Sciatic nerve (tissue), 2 donors: ENCODE results near the gene ASCC3. TPM values are rescaled to one million over a fixed set of nuclear protein-coding genes. Genes with fewer than 3 reads are reported as not detected.

Source experiments
- ATAC-seq: fragments of 200-7000 bp; cut with Tn5 transposase; one replicate; pipeline ENCODE4 v1.9.1; 2020; ENCODE audit warnings: mild to moderate bottlenecking, moderate library complexity
- DNase-seq: peaks from one replicate; pipeline ENCODE4 v3.0.0-alpha.2; 2020; ENCODE audit warnings: low spot score
- intact Hi-C: fragments of 100-400 bp; cut with DNase I; formaldehyde crosslinking; loops from one replicate; pipeline ENCODE4 v1.14.2; 2022
- total RNA-seq: library from RNA; stranded (reverse); fragmentation: NEBNext Ultra II Directional; extraction: Animal tissue kit (Norgen Biotek cat#: 25700); gene quantifications from one replicate; pipeline ENCODE4 v1.2.1, GENCODE V29; 2021
- donor health status: DM: no; HTN: no; CAD: no.
- donor health status: DM: no; HTN: no; CAD: no.

Gene ASCC3
- total RNA-seq, 1 donor from 2014 or later, result 36.9 TPM

GRCh38 chr6:100553243-100553642 is 327.9 kb downstream of the ASCC3 start:
- DNase-seq (no peak), ATAC-seq (no peak)
- intact Hi-C loops, result no loop called here

GRCh38 chr6:100549406-100550167 is 331.5 kb downstream of the ASCC3 start:
- intact Hi-C loops, result no loop called here
- DNase-seq, result no peak
- ATAC-seq, result no peak

DNA sequence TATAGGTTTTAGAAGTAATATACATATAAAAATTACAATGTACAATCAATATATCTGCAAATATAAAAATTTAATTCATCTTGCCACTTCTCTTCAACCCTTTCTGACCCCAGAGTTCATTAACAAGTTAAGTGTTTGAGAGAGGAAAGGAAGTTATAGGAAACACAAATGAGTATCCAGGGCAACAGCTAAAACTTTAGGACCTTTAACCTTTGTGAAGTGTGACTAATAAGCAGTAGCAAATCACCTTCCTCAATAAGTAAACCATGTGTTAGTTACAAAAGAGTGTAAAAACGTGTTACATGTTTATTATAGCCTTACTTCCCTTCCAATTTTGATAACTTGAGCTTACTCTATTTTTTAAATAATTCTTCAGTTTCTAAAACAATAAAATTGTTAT is 343.0 kb downstream of the ASCC3 start:
- DNase-seq (no peak), ATAC-seq (no peak)
- intact Hi-C loops, result no loop called here

GRCh38 chr6:100518588-100518987 is 362.5 kb downstream of the ASCC3 start:
- no peak for DNase-seq
- intact Hi-C loops, result no loop called here
- no peak for ATAC-seq

DNA sequence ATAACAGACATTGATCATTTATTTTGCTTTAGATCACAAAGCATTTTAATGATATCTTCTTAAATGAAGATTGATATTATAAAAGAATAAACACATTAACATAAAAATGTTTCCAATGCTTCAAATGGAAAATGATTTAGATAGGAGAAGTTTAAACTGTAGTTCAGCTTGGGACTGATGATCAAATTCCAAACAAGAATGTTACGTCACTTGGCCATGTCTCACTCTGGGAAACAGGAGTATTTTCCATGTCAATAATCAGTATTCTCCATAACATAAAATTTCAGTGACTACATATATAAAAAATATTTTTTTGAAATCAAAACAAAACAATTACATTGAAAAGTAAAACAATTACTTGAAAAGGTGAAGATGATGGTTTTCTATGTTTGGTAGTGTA is 363.5 kb downstream of the ASCC3 start:
- no peak for DNase-seq
- ATAC-seq, result no peak
- intact Hi-C loops, result no loop called here

- intact Hi-C loops, result no loop called here
- no peak for ATAC-seq
- no peak for DNase-seq
Observed at GRCh38 chr6:100517106-100517505, 364.0 kb downstream of the ASCC3 start.

DNA sequence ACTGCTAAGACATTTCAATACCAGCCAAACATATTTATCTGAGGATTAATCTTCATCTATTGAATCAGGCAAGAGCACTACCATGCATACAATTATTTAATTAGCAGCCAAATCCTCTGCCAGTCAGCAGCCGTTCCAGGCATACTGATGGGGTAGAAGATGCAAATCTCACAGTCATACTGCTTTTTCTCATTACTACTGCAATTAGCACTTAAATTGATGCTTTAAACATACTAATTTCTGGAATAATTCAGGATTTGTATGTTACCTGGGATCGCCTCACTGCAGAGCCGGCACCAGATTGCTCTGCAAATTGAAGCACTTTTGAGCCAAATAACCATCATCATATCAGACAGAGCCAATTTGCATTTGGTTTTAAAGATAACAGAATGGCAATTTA is 366.5 kb downstream of the ASCC3 start:
- no peak for DNase-seq
- ATAC-seq, result no peak
- intact Hi-C loops, result no loop called here

GRCh38 chr6:100512203-100512862 is 368.8 kb downstream of the ASCC3 start:
- intact Hi-C loops, result no loop called here
- DNase-seq, result no peak
- no peak for ATAC-seq

DNA sequence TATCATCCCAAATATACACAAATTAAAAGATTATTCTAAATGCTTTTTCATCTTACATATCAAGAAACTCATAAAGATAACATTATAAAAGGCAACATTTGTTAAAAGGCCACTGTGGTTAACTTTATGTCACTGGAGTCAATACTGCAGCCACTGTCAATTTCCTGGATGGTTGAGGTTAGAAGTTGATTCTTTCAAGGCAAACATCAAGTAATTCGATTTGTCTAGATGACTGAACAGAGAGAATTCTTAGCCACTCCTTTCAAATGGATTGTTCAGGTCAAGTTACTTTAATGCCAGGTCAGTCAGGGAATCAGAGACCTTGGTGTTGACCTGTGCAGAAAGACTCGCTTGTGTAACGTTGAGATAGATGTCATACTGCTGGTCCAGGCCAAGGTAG is 372.0 kb downstream of the ASCC3 start:
- ATAC-seq, result no peak
- intact Hi-C loops, result no loop called here
- DNase-seq, result no peak

GRCh38 chr6:100506651-100507050 is 374.5 kb downstream of the ASCC3 start:
- intact Hi-C loops, result no loop called here

DNA sequence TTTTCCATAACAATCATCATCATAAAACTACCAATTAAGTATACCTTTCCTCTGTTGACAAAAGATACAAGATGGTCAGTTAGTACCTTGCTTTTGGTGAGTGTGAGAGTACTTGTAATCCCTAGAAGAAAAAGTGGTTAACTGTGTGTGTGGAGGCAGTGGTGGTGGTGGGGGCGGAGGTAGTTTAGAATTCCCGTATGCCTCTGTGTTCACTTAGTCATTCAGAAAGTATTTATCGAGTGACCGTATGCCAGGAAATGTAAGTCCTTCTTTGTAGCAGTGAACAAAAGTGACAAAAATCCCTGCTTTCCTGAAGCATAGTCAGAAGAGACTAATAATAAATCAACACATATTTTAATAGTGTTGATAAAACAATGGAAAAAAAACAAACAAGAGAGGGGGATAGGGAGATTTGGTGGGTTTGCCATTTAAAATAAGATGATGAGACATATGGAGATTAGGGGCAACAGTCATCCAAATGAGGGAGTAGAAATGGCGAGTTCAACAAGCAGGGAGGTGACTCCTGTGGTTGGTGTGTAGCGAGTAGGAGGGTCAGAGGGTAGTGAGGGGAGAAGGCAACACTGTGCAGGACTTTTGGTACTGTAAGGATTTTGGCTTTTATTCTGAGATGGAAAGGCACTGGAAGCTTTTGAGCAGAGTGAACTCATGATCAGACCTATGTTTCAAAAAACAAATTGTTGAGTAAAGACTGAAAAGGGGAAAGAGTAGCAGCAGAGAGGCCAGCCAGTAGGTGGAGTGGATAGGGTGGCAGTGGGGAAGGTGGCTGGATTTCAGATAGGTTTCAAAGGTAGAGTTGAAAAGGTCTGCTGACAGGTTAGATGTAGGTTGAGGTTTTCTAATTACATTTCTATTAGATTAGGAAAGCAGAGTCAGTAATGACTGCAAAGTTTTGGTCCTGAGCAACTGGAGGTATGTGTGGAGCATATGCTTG is 376.1 kb downstream of the ASCC3 start:
- DNase-seq (no peak), ATAC-seq (no peak)
- intact Hi-C loops, result no loop called here

More at GRCh38 chr6:100506651-100507050, 374.5 kb downstream of the ASCC3 start:
- no peak for ATAC-seq
- no peak for DNase-seq

DNA sequence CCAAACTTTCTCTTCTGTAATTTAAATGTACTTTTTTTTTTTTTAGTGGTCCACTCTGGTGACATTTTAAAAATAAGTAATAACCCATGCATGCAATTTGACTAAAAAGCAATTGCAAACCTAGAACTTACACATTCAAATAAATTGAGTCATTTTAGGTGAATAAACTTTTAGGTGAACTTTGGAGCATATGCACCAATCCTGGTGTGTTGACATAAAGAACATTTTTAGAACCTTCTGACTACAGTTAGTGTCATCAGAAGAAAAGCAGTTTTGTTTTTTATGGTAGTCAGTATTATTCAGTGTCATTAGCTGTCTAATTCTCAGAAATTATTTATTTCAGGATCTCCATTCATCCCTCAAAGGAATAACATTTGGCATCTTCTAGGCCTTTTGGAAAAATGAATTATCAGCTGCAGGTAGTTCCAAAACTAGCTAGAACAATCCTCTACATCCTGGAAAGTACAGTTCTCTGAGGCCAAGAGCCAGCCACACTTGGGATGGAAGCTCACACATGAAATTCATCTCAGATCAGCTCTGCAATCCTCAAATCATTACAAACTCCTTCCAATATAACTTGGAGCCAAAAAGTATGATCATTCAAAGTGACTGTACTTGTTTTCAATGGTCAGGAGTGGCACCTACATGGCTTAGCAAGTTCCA is 378.0 kb downstream of the ASCC3 start:
- ATAC-seq (no peak), DNase-seq (no peak)
- intact Hi-C loops, result no loop called here

GRCh38 chr6:100493206-100493888 is 387.8 kb downstream of the ASCC3 start:
- DNase-seq (no peak), ATAC-seq (no peak)
- intact Hi-C loops, result no loop called here

- intact Hi-C loops, result no loop called here
- ATAC-seq (no peak), DNase-seq (no peak)
Observed at GRCh38 chr6:100491952-100492670, 389.0 kb downstream of the ASCC3 start.

GRCh38 chr6:100490065-100490464 is 391.1 kb downstream of the ASCC3 start:
- DNase-seq, result no peak
- intact Hi-C loops, result no loop called here
- ATAC-seq, result no peak

GRCh38 chr6:100488244-100488643 is 392.9 kb downstream of the ASCC3 start:
- no peak for ATAC-seq
- intact Hi-C loops, result no loop called here
- no peak for DNase-seq

DNA sequence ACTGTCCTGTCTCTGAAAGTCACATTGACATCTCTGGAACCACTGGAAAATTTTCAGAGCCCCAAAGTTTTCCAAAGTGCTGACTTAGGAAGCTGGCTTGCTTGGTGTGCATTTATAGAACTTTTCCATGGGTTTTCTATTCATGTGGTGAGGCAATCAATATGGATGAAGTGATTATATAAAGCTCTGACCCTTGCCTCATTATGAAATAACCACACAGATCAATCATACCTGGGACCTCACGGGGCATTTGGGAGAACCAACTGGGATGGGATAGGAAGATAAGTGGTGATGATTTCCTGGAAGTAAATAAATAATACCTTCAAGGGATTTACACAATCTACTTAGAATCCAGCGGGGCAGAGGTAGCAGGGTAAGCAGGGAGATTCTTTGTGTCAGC is 393.5 kb downstream of the ASCC3 start:
- ATAC-seq, result no peak
- intact Hi-C loops, result no loop called here
- no peak for DNase-seq

DNA sequence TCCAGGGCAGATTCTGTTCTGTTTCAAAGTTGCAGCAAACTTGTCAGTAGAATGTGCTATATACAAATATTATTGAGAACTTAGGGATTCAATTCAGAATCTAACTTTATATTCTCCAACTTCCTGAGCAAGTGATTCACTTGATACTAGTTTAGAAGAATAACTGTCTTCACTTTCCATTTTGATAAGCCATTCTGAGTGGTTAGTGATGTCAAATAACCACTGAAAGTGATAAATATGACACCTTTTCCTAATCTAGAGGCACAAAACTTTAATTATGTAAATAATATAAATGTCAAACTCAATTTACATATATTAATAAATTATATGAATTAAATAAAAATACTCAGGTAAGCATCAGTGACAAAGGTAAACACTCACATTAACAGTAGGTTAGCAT is 395.9 kb downstream of the ASCC3 start:
- DNase-seq, result no peak
- intact Hi-C loops, result no loop called here
- no peak for ATAC-seq
